Measurements from ENCODE around the gene DCLRE1B.

Gene DCLRE1B

DNA sequence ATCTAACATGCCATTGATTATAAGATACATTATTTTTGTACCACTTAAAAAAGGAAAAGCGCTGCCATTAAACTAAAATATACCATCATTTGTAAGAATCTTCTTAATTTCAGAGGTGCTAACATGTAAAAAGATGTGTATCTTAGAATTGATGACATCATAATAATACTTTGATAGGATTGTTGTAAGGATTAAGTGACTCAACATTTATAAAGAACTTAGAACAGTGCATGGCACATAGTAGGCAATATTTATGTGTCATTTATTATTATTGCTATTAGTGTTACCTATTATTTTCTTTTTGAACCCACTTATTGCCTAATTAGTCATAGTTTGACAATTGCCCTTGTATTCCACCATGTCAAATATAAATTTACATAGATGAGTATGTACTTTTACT, 45.8 kb downstream of the DCLRE1B start:
- DNase-seq = no peak

DNA sequence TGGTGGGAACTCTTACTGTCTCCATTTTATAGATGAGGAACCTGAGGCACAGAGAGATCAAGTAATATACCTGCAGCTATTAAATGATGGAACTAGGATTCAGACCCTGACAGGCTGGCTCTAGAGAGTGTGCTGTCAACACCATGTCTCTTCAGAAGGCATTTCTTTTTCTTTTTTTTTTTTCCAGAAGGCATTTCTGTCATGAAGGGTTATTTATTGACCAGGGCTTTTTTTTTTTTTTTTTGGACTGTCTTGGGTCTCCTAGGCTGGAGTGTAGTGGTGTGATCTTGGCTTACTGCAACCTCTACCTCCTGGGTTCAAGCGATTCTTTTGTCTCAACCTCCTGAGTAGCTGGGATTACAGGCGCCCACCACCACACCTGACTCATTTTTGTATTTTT, 46.6 kb downstream of the DCLRE1B start:
- no peak for DNase-seq

DNA sequence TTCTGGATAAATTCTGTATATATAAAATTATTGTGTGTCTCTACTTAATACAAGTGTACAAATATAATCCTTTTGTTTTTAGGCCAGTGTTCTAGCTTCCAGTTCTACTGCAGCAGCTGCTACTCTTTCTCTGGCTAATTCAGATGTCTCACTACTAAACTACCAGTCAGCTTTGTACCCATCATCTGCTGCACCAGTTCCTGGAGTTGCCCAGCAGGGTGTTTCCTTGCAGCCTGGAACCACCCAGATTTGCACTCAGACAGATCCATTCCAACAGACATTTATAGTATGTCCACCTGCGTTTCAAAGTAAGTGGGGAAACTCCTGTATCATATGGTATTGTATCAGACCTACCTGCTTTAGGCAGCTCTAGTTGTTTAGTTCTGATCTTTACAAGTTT, 52.9 kb downstream of the DCLRE1B start:
- DNase-seq = no peak

DNA sequence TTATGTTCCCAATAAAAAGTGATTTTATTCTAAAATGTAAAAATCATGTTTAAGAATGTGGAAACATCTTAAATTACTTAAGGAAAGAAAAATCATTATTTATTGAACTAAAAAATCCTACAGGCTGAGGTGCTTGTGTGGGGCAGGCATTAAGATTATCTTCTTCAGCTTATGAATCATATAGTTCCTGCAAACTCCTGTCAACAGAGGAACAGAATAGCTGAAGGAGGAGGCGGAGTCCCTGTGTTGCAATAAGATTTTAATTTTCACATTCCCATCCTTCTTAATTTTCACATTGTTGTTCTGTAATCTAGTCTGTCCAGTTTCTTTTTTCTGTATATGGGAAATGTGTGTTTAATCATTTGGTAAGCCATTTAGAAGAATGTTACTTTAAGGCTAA, 53.6 kb downstream of the DCLRE1B start:
- DNase-seq = no peak

DNA sequence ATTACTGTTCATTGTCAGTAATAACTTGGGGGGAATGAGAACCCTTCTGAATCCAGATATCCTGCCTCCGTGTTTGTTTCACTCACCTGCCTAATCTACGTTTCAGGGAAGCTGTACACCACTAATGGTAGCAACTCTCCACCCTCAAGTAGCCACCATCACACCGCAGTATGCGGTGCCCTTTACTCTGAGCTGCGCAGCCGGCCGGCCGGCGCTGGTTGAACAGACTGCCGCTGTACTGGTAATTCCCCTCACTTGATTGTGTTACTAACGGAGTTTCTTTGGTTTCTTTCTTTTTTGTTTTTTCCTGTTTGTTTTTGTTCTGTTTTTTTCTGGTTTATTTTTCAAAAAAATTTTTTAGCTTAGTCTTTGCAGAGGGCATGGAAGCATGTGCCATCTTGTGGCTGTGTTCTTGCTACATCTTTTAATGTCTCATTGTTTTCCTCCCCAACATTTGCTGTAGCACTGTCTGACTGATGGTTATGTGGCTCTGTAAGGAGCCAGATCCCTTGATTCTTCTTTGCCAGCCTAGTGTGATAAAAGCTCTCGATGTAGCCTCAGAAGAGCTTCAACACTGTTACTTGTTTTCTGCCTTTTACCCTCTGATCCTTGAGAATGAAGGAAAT, 58.3 kb downstream of the DCLRE1B start:
- no peak for DNase-seq

Measured in NCI-H1105 treated with DMSO at 0.1 percent for 48 hours (cell line).